ENCODE results near the gene TRIM7. TPM values are rescaled to one million over a fixed set of nuclear protein-coding genes. Genes with fewer than 3 reads are reported as not detected.
"Not testable (repeated sequence)": the region's sequence is repeated elsewhere in the genome, so short reads cannot be mapped to it uniquely, and the experiment has no call there.

The TRIM7 gene
- total RNA-seq, 1 experiment from 2014 or later, result 25.8 TPM

- ChIA-PET CTCF (no interaction called here), POLR2A (no interaction called here)
- ATAC-seq (no peak), DNase-seq (ENCODE audit: low read depth, low spot score) (no peak)
- no peaks in the 10 kb centered on the region for H3K36me3 ChIP-seq (ENCODE audit: control insufficient read depth, insufficient read depth, low read length)
- no peak overlapping the region for H3K27ac ChIP-seq (ENCODE audit: low read length)
- TF ChIP-seq CTCF (IDR thresholded peaks at IDR 0.05) (no peak), SIN3A (IDR thresholded peaks at IDR 0.05; ENCODE audit: borderline replicate concordance, insufficient read depth, low read depth, low read length) (no peak), REST (IDR thresholded peaks at IDR 0.05; ENCODE audit: insufficient read depth in 1 of 2, low read depth in 2 of 2, low read length in 1 of 2) (no peak), POLR2AphosphoS5 (IDR thresholded peaks at IDR 0.05; ENCODE audit: low read depth, low read length) (no peak), TCF7L2 (IDR thresholded peaks at IDR 0.05; ENCODE audit: low read depth, low read length) (no peak)
- no peaks in the 10 kb centered on the region for H3K9me3 ChIP-seq (ENCODE audit: control insufficient read depth, insufficient read depth, low read depth, low read length)
- H3K4me3 ChIP-seq (ENCODE audit: low read depth in 2 of 2, low read length in 2 of 2), result no peak overlapping the region
- H3K27me3 ChIP-seq (ENCODE audit: control insufficient read depth, insufficient read depth, low read length), result no peaks in the 10 kb centered on the region
- intact Hi-C loops (cut with micrococcal nuclease; ENCODE audit: unreplicated experiment) (loop anchor here (10.0 kb wide), 1 partner anchor 378 kb away; the partner anchor contains the start of gene MGAT1), in situ Hi-C loops (cut with HindIII; ENCODE audit: low pct_unique_long_range_greater_than_20kb, low sequenced_read_pairs) (no loop called here)
- BruUV-seq (replicated peaks), result no TSS peak
- peaks cover 12% of the 10 kb centered on the region for H3K4me1 ChIP-seq (ENCODE audit: control insufficient read depth, insufficient read depth, low read length)
Observed at GRCh38 chr5:181182651-181183050, 22.3 kb downstream of the TRIM7 start.

DNA sequence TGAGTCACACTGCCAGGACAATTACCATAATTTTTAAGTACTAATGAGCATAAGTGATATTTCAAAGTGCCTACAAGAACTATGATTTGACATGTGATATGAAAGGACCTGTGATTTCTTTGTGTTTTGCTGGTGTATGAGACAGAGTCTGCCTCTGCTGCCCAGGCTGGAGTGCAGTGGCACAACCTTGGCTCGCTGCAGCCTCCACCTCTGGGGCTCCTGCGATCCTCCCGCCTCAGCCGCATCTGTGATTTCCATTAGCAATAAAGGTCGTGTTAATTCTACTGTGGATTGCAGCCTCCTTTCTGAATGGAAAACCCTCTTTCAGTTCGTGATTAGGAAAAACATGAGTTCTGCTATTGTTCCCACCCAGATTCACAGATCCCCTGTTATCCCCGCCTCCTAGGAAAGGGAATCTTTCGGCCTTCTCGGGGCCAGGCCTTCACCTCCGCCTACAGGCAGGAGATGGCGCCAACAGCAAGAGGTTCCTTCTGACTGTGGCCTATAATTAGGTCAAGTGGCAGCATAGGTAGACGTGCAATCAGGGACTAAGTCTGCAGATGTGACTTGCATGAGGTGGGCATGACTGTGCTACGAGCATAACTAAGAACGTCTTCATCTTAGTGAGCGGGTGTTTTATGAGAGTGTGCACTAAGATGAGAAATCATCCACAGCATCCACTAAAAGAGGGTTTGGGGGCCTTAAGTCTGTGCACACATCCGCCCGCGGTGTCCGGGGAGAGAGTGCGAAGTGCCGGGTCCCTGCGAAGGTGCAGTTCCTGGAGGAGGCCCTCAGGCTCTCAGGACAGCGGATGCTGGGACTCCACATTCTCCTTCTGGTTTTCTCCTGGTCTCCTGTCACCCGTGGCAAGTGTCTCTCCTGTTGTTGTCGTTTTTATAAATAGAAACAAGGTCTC lies 23.1 kb downstream of the TRIM7 start:
- ChIA-PET CTCF (no interaction called here), POLR2A (no interaction called here)
- H3K36me3 ChIP-seq (ENCODE audit: control insufficient read depth, insufficient read depth, low read length), result no peaks in the 10 kb centered on the region
- H3K27me3 ChIP-seq (ENCODE audit: control insufficient read depth, insufficient read depth, low read length), result no peaks in the 10 kb centered on the region
- in situ Hi-C loops (cut with HindIII; ENCODE audit: low pct_unique_long_range_greater_than_20kb, low sequenced_read_pairs) (no loop called here), intact Hi-C loops (cut with micrococcal nuclease; ENCODE audit: unreplicated experiment) (loop anchor here (10.0 kb wide), 1 partner anchor 377 kb away; the partner anchor contains the start of gene MGAT1)
- ATAC-seq (peak; percentile 83), DNase-seq (ENCODE audit: low read depth, low spot score) (no peak)
- H3K4me3 ChIP-seq (ENCODE audit: low read depth in 2 of 2, low read length in 2 of 2), result no peak overlapping the region
- H3K9me3 ChIP-seq (ENCODE audit: control insufficient read depth, insufficient read depth, low read depth, low read length), result no peaks in the 10 kb centered on the region
- BruUV-seq (replicated peaks), result no TSS peak
- peaks cover 12% of the 10 kb centered on the region for H3K4me1 ChIP-seq (ENCODE audit: control insufficient read depth, insufficient read depth, low read length)
- no peak overlapping the region for H3K27ac ChIP-seq (ENCODE audit: low read length)
- peak; percentile 91 for TF ChIP-seq CTCF (IDR thresholded peaks at IDR 0.05)
- TF ChIP-seq POLR2AphosphoS5 (IDR thresholded peaks at IDR 0.05; ENCODE audit: low read depth, low read length), result no peak
- no peak for TF ChIP-seq TCF7L2 (IDR thresholded peaks at IDR 0.05; ENCODE audit: low read depth, low read length)
- no peak for TF ChIP-seq REST (IDR thresholded peaks at IDR 0.05; ENCODE audit: insufficient read depth in 1 of 2, low read depth in 2 of 2, low read length in 1 of 2)

DNA sequence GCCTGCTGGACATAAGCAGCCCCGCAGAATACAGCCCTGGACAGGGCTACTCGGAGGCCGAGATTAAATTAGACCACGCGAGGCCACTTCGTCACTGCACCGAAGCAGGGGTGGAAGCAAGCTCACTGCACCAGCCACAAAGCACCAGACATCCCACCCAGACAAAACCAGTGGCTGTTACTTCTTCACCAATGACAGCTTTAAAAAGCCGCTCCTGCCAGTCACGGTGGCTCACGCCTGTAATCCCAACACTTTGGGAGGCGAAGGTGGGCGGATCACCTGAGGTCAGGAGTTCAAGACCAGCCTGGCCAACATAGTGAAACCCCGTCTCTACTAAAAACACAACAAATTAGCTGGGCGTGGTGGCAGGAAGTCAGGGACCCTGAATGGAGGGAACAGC lies 27.4 kb downstream of the TRIM7 start:
- ATAC-seq; in situ Hi-C loops (cut with HindIII; ENCODE audit: low pct_unique_long_range_greater_than_20kb, low sequenced_read_pairs); H3K4me3 ChIP-seq (ENCODE audit: low read depth in 2 of 2, low read length in 2 of 2); POLR2A ChIA-PET; intact Hi-C loops (cut with micrococcal nuclease; ENCODE audit: unreplicated experiment); H3K4me1 ChIP-seq (ENCODE audit: control insufficient read depth, insufficient read depth, low read length); H3K27ac ChIP-seq (ENCODE audit: low read length); H3K9me3 ChIP-seq (ENCODE audit: control insufficient read depth, insufficient read depth, low read depth, low read length); DNase-seq (ENCODE audit: low read depth, low spot score); CTCF ChIA-PET; H3K27me3 ChIP-seq (ENCODE audit: control insufficient read depth, insufficient read depth, low read length); H3K36me3 ChIP-seq (ENCODE audit: control insufficient read depth, insufficient read depth, low read length); BruUV-seq (replicated peaks): not testable (repeated sequence)
